H9 (cell line): Measurements from ENCODE around the gene ABCA4. TPM values are rescaled to one million over a fixed set of nuclear protein-coding genes. Genes with fewer than 3 reads are reported as not detected.

ENCODE experiments used
- DNase-seq: peaks from one replicate; pipeline ENCODE4 v3.0.0-alpha.2; 2017
- H2AFZ ChIP-seq: one replicate; pipeline ENCODE4 v1.6.1; 2013; ENCODE audit warnings: mild to moderate bottlenecking, low read length, control low read depth, moderate library complexity
- H2AK5ac ChIP-seq: 2 replicates; pipeline ENCODE4 v1.6.1; 2013; ENCODE audit warnings: low read length, control low read depth, mixed read lengths; ENCODE audit not compliant: insufficient read length
- H2BK120ac ChIP-seq: one replicate; pipeline ENCODE4 v1.6.1; 2013; ENCODE audit warnings: low read depth, mild to moderate bottlenecking, low read length, control low read depth, inconsistent platforms; ENCODE audit not compliant: poor library complexity, severe bottlenecking
- H2BK12ac ChIP-seq: 2 replicates; pipeline ENCODE4 v1.6.1; 2013; ENCODE audit warnings: low read length, control low read depth, mixed read lengths, low read depth; ENCODE audit not compliant: insufficient read length
- H2BK15ac ChIP-seq: 2 replicates; pipeline ENCODE4 v1.6.1; 2013; ENCODE audit warnings: low read depth, low read length, control low read depth
- H2BK20ac ChIP-seq: one replicate; pipeline ENCODE4 v1.6.1; 2013; ENCODE audit warnings: low read depth, mild to moderate bottlenecking, low read length, control low read depth, inconsistent platforms; ENCODE audit not compliant: poor library complexity, severe bottlenecking
- H2BK5ac ChIP-seq: 2 replicates; pipeline ENCODE4 v1.6.1; 2013; ENCODE audit warnings: low read length, control low read depth, mixed read lengths; ENCODE audit not compliant: insufficient read length
- H3K14ac ChIP-seq: 2 replicates; pipeline ENCODE4 v1.6.1; 2013; ENCODE audit warnings: low read length, control low read depth; ENCODE audit not compliant: insufficient read depth
- H3K18ac ChIP-seq: 2 replicates; pipeline ENCODE4 v1.6.1; 2013; ENCODE audit warnings: low read depth, mild to moderate bottlenecking, mixed read lengths, low read length, control low read depth; ENCODE audit not compliant: insufficient read length
- H3K23ac ChIP-seq: 2 replicates; pipeline ENCODE4 v1.6.1; 2013; ENCODE audit warnings: low read length, control low read depth, mixed read lengths, low read depth; ENCODE audit not compliant: insufficient read length
- H3K23me2 ChIP-seq: 2 replicates; pipeline ENCODE4 v1.6.1; 2013; ENCODE audit warnings: low read depth, mild to moderate bottlenecking, mixed read lengths, low read length, control low read depth; ENCODE audit not compliant: insufficient read length, poor library complexity, severe bottlenecking
- H3K27ac ChIP-seq: 2 replicates; pipeline ENCODE4 v1.5.1; 2013; ENCODE audit warnings: low read length, control low read depth, mixed read lengths, low read depth; ENCODE audit not compliant: insufficient read length
- H3K27me3 ChIP-seq: 2 replicates; pipeline ENCODE4 v1.6.1; 2013; ENCODE audit warnings: low read length, control low read depth, inconsistent platforms; ENCODE audit not compliant: insufficient read depth
- H3K4ac ChIP-seq: 2 replicates; pipeline ENCODE4 v1.6.1; 2013; ENCODE audit warnings: low read depth, mild to moderate bottlenecking, control low read depth, inconsistent platforms, low read length, moderate library complexity
- H3K4me1 ChIP-seq: 2 replicates; pipeline ENCODE4 v1.6.1; 2013; ENCODE audit warnings: low read length, control low read depth, inconsistent platforms; ENCODE audit not compliant: insufficient read depth
- H3K4me2 ChIP-seq: 2 replicates; pipeline ENCODE4 v1.6.1; 2013; ENCODE audit warnings: low read length, control low read depth, mixed read lengths; ENCODE audit not compliant: insufficient read length, insufficient read depth
- H3K56ac ChIP-seq: 2 replicates; pipeline ENCODE4 v1.6.1; 2013; ENCODE audit warnings: low read depth, mild to moderate bottlenecking, mixed read lengths, low read length, control low read depth; ENCODE audit not compliant: insufficient read length
- H3K79me1 ChIP-seq: 2 replicates; pipeline ENCODE4 v1.6.1; 2013; ENCODE audit warnings: low read depth, mild to moderate bottlenecking, moderate library complexity, low read length, control low read depth, inconsistent platforms; ENCODE audit not compliant: insufficient read depth, poor library complexity, severe bottlenecking
- H3K79me2 ChIP-seq: 2 replicates; pipeline ENCODE4 v1.6.1; 2013; ENCODE audit warnings: low read length, control low read depth, inconsistent platforms; ENCODE audit not compliant: insufficient read depth
- H3K9ac ChIP-seq: 2 replicates; pipeline ENCODE4 v1.6.1; 2013; ENCODE audit warnings: low read length, control low read depth, mixed read lengths; ENCODE audit not compliant: insufficient read length; ENCODE audit errors: extremely low read depth
- H3K9me3 ChIP-seq: one replicate; pipeline ENCODE4 v1.6.1; 2013; ENCODE audit warnings: low read depth, low read length, inconsistent platforms; ENCODE audit not compliant: control insufficient read depth
- H3T11ph ChIP-seq: one replicate; pipeline ENCODE4 v1.6.1; 2013; ENCODE audit warnings: mild to moderate bottlenecking, low read length, control low read depth, inconsistent platforms
- H4K20me1 ChIP-seq: one replicate; pipeline ENCODE4 v1.6.1; 2013; ENCODE audit not compliant: control insufficient read depth, insufficient read length, insufficient read depth
- H4K5ac ChIP-seq: 2 replicates; pipeline ENCODE4 v1.6.1; 2013; ENCODE audit warnings: low read depth, mild to moderate bottlenecking, mixed read lengths, low read length, control low read depth; ENCODE audit not compliant: insufficient read length
- H4K8ac ChIP-seq: replicated peaks from 2 replicates; pipeline ENCODE4 v1.6.1; 2013; ENCODE audit warnings: low read length, control low read depth, mixed read lengths, low read depth; ENCODE audit not compliant: insufficient read length
- H4K91ac ChIP-seq: 2 replicates; pipeline ENCODE4 v1.6.1; 2013; ENCODE audit warnings: low read depth, mild to moderate bottlenecking, moderate library complexity, mixed read lengths, low read length, control low read depth; ENCODE audit not compliant: insufficient read length
- H3K27ac Mint-ChIP-seq, 3 experiments: 2 replicates in 2 of 3; 3 replicates in 1 of 3; pipeline ENCODE4 v1.8.0; 2020 to 2021; ENCODE audit warnings: mixed read lengths in 3 of 3, mild to moderate bottlenecking in 1 of 3, moderate library complexity in 1 of 3
- H3K27me3 Mint-ChIP-seq: 2 replicates; pipeline ENCODE4 v1.8.0; 2021; ENCODE audit warnings: low read depth, mild to moderate bottlenecking, moderate library complexity, mixed read lengths
- H3K36me3 Mint-ChIP-seq, 3 experiments: 2 replicates in 2 of 3; 3 replicates in 1 of 3; pipeline ENCODE4 v1.8.0; 2020 to 2021; ENCODE audit warnings: low read depth in 3 of 3, mixed read lengths in 3 of 3; ENCODE audit not compliant: insufficient read depth in 1 of 3
- H3K4me1 Mint-ChIP-seq, 2 experiments: 2 replicates each; pipeline ENCODE4 v1.8.0; 2020; ENCODE audit warnings: mixed read lengths in 2 of 2
- H3K4me3 Mint-ChIP-seq, 2 experiments: 2 replicates in 1 of 2; 3 replicates in 1 of 2; pipeline ENCODE4 v1.8.0; 2020 to 2021; ENCODE audit warnings: mild to moderate bottlenecking in 2 of 2, mixed read lengths in 2 of 2, moderate library complexity in 1 of 2
- H3K9me3 Mint-ChIP-seq, 2 experiments: 2 replicates in 1 of 2; 3 replicates in 1 of 2; pipeline ENCODE4 v1.8.0; 2020; ENCODE audit warnings: mild to moderate bottlenecking in 2 of 2, mixed read lengths in 2 of 2, moderate library complexity in 1 of 2
- CTCF ChIP-seq: fragments of 200-600 bp; sonication (generic); conservative IDR thresholded peaks from 3 replicates; pipeline ENCODE4 v1.8.0; 2021; ENCODE audit warnings: antibody characterized with exemption, mild to moderate bottlenecking
- WGBS: extraction: QIAGEN DNeasy Blood & Tissue Kit; methylation state at CpG from one replicate; pipeline ENCODE4 v1.1.7; 2013; ENCODE audit warnings: missing lambda C conversion rate, low lambda C conversion rate, mixed read lengths; ENCODE audit not compliant: insufficient read length; ENCODE audit errors: extremely low coverage; 5-methylcytosine and 5-hydroxymethylcytosine counted together
- total RNA-seq: library from RNA; stranded (reverse); gene quantifications from 2 replicates; pipeline ENCODE4 v1.2.1, GENCODE V29; 2021

The ABCA4 gene
- total RNA-seq, 1 experiment from 2014 or later, result not detected

GRCh38 chr1:94154989-94155388 lies 34.0 kb upstream of the ABCA4 start:
- no peak overlapping the region for H2AFZ ChIP-seq
- H3K23me2 ChIP-seq, result no peaks in the 10 kb centered on the region
- H3K56ac ChIP-seq, result no peak overlapping the region
- no peaks in the 10 kb centered on the region for H3K36me3 Mint-ChIP-seq
- H2AK5ac ChIP-seq, result no peak overlapping the region
- H3K4me1 ChIP-seq, result no peaks in the 10 kb centered on the region
- no peak overlapping the region for H2BK5ac ChIP-seq
- H2BK20ac ChIP-seq, result no peak overlapping the region
- H2BK12ac ChIP-seq, result no peak overlapping the region
- TF ChIP-seq CTCF, result no peak
- no peaks in the 10 kb centered on the region; a peak in 1 of 5 replicates for H3K9me3 Mint-ChIP-seq
- no peak overlapping the region for H3K27ac Mint-ChIP-seq
- no peak overlapping the region for H3K27ac ChIP-seq
- WGBS, result no CpG with 5 or more reads among the region's 1 CpG
- no peak overlapping the region for H3K4me3 Mint-ChIP-seq
- no peak overlapping the region for H3K9ac ChIP-seq
- H4K8ac ChIP-seq, result no peak overlapping the region
- H3K4me2 ChIP-seq, result no peak overlapping the region
- no peak overlapping the region for H4K91ac ChIP-seq
- no peak overlapping the region for H2BK120ac ChIP-seq
- H3K9me3 ChIP-seq, result no peaks in the 10 kb centered on the region
- no peak overlapping the region for H3K18ac ChIP-seq
- H3K27me3 Mint-ChIP-seq, result peaks cover 1% of the 10 kb centered on the region; the same call in 1 of the 2 replicates
- no peaks in the 10 kb centered on the region for H3K79me1 ChIP-seq
- H3K4me1 Mint-ChIP-seq, result no peaks in the 10 kb centered on the region
- DNase-seq, result no peak
- H3K4ac ChIP-seq, result no peak overlapping the region
- H3T11ph ChIP-seq, result no peak overlapping the region
- no peaks in the 10 kb centered on the region for H3K79me2 ChIP-seq
- H3K14ac ChIP-seq, result no peak overlapping the region
- H2BK15ac ChIP-seq, result no peak overlapping the region
- no peak overlapping the region for H4K5ac ChIP-seq
- no peaks in the 10 kb centered on the region for H3K27me3 ChIP-seq
- H3K23ac ChIP-seq, result no peak overlapping the region
- no peaks in the 10 kb centered on the region for H4K20me1 ChIP-seq
